Femur (tissue), 1 donor: ENCODE results near the gene CDK18.

Experiments
- DNase-seq: peaks from one replicate; pipeline ENCODE4 v3.0.0-alpha.2; 2017

Gene CDK18

GRCh38 chr1:205541161-205541886 lies 36.9 kb downstream of the CDK18 start:
- no peak for DNase-seq

- no peak for DNase-seq
Observed at GRCh38 chr1:205542367-205542766, 37.9 kb downstream of the CDK18 start.

GRCh38 chr1:205543351-205544301 lies 39.2 kb downstream of the CDK18 start:
- DNase-seq, result peak; percentile 87

DNA sequence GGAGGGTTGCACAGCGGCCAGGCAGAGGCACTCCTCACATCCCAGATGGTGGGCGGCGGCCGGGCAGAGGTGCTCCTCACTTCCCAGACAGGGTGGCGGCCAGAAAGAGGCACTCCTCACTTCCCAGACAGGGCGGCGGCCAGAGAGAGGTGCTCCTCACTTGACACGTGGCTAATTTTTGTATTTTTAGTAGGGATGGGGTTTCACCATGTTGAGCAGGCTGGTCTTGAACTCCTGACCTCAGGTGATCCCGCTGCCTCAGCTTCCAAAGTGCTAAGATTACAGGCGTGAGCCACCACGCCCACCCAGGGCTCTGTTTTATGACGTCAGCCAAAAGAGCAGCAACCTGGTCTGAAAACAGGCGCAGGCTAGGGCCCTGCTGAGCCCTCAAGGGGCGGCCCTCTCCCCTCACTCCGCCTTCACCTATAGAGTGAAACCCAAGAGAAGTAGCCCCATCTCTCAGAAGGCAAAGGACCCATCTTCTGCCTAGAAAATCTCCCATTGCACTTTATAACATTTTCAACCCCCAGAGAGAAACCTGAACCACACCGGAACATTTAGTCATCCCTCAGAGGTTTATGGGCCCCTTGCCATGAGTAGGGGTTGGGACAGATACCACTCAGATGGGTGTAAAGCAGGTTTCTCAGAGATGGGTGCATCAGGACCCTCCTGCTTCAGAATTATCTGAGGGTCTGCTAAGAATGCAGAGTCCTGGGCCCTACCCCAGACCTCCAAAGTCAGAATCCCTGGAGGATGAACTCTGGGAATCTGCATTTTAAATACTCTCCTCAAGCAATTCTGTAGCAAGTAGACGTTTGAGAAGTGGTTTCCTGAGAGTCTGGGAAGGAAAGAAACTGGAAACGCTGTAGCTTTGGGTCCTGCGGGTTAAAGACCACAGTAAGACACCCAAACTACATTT lies 40.8 kb downstream of the CDK18 start:
- no peak for DNase-seq

- DNase-seq, result no peak
Observed at GRCh38 chr1:205545991-205546390, 41.5 kb downstream of the CDK18 start.

GRCh38 chr1:205546541-205546940 lies 42.1 kb downstream of the CDK18 start:
- DNase-seq, result no peak

GRCh38 chr1:205547936-205548827 lies 43.7 kb downstream of the CDK18 start:
- no peak for DNase-seq

- DNase-seq, result no peak
Observed at GRCh38 chr1:205554026-205554811, 49.8 kb downstream of the CDK18 start.

DNA sequence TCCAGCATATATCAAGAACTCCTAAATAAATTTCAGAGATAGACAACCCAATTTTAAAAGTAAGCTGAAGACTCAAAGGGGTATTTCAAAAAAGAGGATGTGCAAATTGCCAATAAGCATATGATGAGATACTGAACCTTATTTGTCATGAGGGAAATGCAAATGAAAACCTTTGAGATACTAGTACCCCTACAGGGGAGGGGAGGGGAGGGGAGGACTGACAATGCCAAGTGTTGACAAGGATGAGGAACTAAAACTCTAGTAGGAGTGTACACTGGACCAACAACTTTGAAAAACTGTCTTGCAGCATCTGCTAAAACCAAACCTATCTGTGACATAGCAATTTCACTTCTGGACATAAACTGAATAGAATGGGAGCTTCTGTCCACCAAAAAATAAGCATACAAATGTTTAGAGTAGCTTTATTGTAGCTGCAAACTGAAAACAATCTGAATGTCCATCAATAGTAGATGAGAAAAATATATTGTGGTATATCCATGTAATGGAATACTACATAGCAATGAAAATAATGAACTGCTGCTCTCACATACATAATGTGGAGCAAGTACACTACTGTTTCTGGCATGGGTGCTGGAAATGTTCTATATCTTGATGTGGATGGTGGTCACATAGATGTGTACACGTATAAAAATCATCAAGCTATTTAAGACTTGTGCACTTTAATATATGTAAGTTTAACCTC lies 57.2 kb downstream of the CDK18 start:
- DNase-seq, result no peak

DNA sequence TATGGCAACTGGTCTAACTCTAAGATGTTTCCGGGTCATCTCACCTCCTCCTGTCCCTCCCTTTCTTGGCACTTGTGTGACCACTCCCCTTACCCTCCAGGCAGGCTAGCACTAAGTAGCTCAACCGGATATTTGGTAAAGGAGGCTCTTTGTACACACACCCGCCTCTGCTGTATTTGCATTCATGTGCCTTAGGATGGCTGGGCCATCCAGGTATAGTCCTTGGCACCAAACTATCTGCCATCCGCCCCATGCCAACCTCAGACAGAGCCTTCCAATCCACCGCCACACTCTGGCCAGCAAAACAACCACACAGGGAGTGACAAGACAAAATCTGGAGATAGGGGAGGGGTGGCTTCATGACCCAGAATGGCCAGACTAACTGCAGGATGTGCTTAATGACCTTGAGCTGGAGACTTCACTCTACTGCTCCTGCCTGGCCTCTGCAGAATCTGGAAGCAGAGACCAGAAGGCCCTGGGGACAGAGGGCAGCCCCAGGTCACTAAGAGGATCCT lies 59.5 kb downstream of the CDK18 start:
- no peak for DNase-seq

GRCh38 chr1:205565799-205566198 lies 61.3 kb downstream of the CDK18 start:
- no peak for DNase-seq

DNA sequence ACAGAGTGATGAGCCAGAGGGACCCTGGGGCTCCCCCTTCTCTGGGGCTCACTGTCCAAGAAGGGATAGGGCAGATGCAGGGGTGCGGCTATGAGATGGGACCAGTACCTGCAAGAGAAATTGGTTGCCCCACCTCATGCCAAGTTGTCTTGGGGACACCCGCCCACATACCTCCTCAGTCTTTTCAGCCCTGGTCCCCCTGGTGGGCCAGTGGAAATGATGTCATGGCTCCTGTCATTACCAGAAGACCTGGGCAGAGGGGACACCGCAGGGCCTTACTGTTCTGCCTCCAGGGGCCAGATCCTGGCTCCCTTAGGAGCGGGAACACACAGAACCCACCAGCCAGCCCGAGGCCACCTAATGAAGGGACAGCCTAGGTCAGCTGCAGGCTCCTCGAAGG lies 63.2 kb downstream of the CDK18 start:
- no peak for DNase-seq

DNA sequence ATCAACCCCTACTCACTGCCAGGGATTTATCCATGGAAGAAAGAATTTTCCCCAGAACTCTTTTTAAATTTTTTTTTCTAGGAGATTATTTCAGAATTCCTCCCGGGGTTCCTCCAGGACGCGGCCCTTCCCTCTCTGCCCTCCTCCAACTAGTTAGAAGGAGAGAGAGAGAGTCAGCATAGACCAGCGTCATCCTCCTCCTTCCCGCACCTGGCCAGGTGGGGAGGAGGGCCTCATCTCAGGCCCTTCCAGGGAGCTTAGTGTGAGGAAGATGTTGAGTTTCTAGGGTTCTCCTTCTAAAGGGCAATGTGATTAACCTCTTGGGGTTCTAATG lies 63.6 kb downstream of the CDK18 start:
- no peak for DNase-seq

DNA sequence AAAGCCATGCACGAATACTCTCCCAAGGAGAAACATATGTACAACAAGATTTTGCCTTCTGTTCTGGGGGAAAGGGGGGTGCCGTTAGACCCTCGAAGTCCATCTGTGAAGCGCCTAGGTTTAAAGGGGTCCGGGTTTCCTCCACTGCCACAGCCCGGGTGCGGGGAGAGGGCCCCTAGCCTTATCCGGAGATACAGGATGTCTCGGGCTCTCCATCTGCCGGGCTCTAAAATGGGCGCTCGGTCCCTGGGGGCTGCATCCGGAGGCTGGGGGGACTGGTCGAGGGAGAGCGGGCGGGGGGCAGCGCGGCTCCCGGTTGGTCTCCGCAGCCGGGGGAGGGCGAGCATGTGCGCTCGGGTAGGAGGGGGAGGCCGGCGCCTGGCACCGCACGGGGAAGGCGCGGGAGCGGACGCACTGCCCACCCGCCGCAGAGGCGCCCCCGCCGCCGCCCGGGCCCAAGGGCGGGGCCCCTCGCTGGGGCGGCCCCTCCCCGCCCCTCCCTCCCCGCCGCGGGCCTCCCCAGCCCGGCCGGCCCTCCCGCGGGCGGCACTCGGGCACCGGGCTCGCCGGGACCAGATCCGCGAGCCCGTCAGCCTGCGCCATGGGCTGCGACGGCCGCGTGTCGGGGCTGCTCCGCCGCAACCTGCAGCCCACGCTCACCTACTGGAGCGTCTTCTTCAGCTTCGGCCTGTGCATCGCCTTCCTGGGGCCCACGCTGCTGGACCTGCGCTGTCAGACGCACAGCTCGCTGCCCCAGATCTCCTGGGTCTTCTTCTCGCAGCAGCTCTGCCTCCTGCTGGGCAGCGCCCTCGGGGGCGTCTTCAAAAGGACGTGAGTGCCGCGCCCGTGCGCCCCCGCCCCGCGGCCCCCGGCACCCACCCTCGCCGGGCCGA lies 64.2 kb downstream of the CDK18 start:
- no peak for DNase-seq

DNA sequence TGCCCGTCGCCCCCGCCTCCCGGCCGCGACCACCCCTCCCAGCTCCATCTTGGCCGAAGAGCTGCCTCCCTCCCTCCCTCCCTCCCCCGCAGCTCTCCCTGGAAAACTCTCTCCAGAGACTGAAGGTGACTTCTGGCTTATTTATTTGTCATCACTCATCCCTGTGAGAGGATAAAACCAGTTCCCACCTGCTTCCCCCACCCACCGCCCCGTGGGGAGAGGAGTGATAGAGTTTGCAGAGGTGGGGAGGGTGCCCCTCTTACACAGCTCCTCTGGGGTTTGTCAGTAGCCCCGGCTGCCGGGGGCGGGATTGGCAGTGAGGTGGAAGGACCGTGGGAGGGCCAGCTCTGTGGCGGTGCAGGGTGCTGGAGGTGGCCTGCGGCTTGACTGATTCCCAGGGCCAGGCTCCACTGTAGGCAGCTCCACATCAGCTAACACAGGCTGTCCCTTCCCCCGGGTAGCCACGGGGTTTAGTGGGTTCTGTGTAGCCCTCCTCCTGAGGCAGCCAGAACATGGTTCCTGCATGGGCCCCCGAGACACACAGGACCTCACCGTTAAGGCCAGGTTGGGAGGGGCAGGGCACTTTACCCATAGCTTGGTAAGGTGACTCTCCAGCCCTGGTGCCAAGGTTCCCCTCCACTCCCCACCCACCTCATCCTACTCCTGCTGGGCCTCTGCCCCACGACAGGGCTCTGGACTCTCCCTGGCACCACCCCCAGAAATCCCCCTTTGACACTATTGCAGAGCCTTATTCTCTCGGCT lies 65.1 kb downstream of the CDK18 start:
- DNase-seq, result no peak

DNA sequence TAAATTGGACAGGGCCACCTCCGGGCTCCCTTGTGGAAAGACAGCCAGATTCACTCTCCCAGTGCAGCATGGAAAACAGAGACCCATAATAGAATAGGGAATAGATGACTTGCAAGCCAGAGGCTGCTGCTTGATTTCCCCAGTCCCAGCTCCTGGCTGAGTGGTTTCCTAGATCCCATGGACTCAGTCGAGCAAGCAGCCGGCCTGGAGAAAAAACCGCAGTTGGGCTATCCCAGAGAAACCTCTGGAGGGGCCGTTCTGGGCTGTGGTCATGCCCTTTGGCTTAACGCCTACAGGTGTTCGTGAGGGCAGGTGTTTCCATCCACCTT lies 65.7 kb downstream of the CDK18 start:
- DNase-seq, result no peak

- DNase-seq, result no peak
Observed at GRCh38 chr1:205570796-205571537, 66.5 kb downstream of the CDK18 start.

DNA sequence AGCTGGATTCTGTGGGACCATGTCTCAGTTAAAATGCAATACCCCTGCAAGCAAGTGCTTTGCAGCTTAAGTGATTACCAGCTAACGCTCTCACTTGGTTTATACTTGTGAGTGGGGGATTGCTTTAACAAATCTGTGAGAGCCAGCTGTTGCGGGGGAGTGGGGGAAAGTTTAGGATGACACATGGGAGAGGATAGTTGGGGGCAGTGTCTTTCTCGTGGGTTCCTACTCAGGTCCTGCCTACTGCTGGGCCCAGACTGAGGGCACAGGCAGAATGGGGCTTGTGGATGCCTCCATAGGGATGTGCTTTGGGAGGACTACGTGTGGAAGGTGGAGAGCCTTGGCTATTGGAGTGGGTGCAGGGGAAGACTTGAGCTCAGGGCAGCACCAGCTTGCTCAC lies 67.3 kb downstream of the CDK18 start:
- DNase-seq, result no peak
